ENCODE results near the gene VTI1A.

- TF ChIP-seq CTCF (IDR thresholded peaks at IDR 0.05) (no peak), POLR2A (IDR thresholded peaks at IDR 0.05) (no peak)
These were observed 111.6 kb downstream of the VTI1A start for GRCh38 chr10:112558476-112559142.
